Thyroid gland (tissue), 4 donors: ENCODE results near the gene FOXR1.
"Not testable (repeated sequence)": the region's sequence is repeated elsewhere in the genome, so short reads cannot be mapped to it uniquely, and the experiment has no call there.

ENCODE experiments used
- POLR2A ChIP-seq, 2 donors: fragments of 450-650 bp; IDR thresholded peaks; one replicate each; pipeline ENCODE4 v1.6.1; 2017; ENCODE audit warnings: antibody characterized with exemption in 2 of 2, mild to moderate bottlenecking in 2 of 2, moderate library complexity in 1 of 2
- TF ChIP-seq, protein P1 (sequence below), 6 experiments: fragments of 200-600 bp in 3 of 6; fragments of 450-650 bp in 3 of 6; sonication (generic) in 3 of 6; IDR thresholded peaks; one replicate each; pipeline ENCODE4 v1.5.1; 2016 to 2019; ENCODE audit warnings: antibody characterized with exemption in 6 of 6, mild to moderate bottlenecking in 2 of 6, inconsistent platforms in 1 of 6, moderate library complexity in 1 of 6

DNA sequence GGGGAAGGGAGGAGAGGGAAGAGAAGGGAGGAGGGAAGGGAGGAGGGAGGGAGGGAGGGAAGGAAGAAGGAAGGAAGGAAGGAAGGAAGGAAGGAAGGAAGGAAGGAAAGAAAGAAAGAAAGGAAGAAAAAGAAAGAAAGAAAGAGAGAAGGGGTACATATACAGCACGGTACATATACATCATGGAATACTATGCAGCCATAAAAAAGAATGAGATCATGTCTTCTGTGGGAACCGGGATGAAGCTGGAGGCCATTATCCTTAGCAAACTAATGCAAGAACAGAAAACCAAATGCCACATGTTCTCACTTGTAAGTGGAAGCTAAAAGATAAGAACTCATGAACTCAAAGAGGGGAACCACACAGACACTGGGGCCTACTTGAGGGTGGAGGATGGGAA lies 2.1 kb upstream of the FOXR1 start:
- TF ChIP-seq, protein P1, sequence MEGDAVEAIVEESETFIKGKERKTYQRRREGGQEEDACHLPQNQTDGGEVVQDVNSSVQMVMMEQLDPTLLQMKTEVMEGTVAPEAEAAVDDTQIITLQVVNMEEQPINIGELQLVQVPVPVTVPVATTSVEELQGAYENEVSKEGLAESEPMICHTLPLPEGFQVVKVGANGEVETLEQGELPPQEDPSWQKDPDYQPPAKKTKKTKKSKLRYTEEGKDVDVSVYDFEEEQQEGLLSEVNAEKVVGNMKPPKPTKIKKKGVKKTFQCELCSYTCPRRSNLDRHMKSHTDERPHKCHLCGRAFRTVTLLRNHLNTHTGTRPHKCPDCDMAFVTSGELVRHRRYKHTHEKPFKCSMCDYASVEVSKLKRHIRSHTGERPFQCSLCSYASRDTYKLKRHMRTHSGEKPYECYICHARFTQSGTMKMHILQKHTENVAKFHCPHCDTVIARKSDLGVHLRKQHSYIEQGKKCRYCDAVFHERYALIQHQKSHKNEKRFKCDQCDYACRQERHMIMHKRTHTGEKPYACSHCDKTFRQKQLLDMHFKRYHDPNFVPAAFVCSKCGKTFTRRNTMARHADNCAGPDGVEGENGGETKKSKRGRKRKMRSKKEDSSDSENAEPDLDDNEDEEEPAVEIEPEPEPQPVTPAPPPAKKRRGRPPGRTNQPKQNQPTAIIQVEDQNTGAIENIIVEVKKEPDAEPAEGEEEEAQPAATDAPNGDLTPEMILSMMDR (IDR thresholded peaks at IDR 0.05): not testable (repeated sequence)
- TF ChIP-seq POLR2A (IDR thresholded peaks at IDR 0.05): not testable (repeated sequence)
